ENCODE results near the gene DAP3.

DNA sequence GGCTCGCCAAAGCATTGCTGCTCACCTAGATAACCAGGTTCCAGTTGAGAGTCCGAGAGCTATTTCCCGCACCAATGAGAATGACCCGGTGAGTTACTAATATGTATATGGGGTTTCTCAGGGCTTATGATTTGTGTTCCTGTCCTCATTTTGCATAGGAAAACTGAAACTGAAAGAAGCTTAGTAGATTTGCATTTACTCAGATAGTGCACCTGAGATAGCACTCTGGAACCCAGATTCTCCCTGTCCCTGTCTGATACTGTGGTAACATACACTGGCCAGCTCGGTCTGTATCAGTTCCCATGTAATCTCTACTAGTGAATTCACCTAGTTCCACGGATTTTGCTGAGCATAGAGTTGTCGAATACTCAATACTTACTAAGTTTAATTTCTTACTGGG, 28.1 kb downstream of the DAP3 start:
- TF ChIP-seq PATZ1 (CRISPR knock-in tag; IDR thresholded peaks at IDR 0.05; ENCODE audit: borderline replicate concordance) (no peak), OSR1 (CRISPR knock-in tag; IDR thresholded peaks at IDR 0.05) (no peak), ESRRG (CRISPR knock-in tag; IDR thresholded peaks at IDR 0.05) (no peak), ZC3H10 (CRISPR knock-in tag; IDR thresholded peaks at IDR 0.05) (no peak), CREB5 (CRISPR knock-in tag; IDR thresholded peaks at IDR 0.05; ENCODE audit: low read depth) (no peak), RARB (CRISPR knock-in tag; IDR thresholded peaks at IDR 0.05) (no peak), GLIS3 (CRISPR knock-in tag; IDR thresholded peaks at IDR 0.05) (no peak), PPARA (CRISPR knock-in tag; IDR thresholded peaks at IDR 0.05; ENCODE audit: borderline replicate concordance) (no peak), ZFP3 (CRISPR knock-in tag; IDR thresholded peaks at IDR 0.05) (no peak), ZNF565 (CRISPR knock-in tag; conservative IDR thresholded peaks at IDR 0.05; ENCODE audit: low read depth) (no peak), TOX (CRISPR knock-in tag; IDR thresholded peaks at IDR 0.05; ENCODE audit: borderline replicate concordance) (no peak), ZNF8 (CRISPR knock-in tag; IDR thresholded peaks at IDR 0.05) (no peak), CSDC2 (CRISPR knock-in tag; IDR thresholded peaks at IDR 0.05) (no peak), SNAI2 (CRISPR knock-in tag; IDR thresholded peaks at IDR 0.05) (no peak)

Measured in SK-N-SH treated with all-trans-retinoic acid at 6 μM for 48 hours (cell line).